AG10803 (cell line): Measurements from ENCODE around the gene PPOX.
A peak's percentile ranks its signal among the peaks of the same experiment; 100 is the strongest.

ENCODE experiments used
- DNase-seq: peaks from one replicate; pipeline ENCODE4 v3.0.0; 2010; ENCODE audit warnings: low read depth
- H3K4me3 ChIP-seq: 2 replicates; pipeline ENCODE4 v1.5.1; 2011; ENCODE audit warnings: mild to moderate bottlenecking, low read length, control low read depth
- TF ChIP-seq, protein P1 (sequence below): conservative IDR thresholded peaks from 2 replicates; pipeline ENCODE4 v1.5.1; 2011; ENCODE audit warnings: mild to moderate bottlenecking, low read length, control low read depth, inconsistent platforms

The PPOX gene

DNA sequence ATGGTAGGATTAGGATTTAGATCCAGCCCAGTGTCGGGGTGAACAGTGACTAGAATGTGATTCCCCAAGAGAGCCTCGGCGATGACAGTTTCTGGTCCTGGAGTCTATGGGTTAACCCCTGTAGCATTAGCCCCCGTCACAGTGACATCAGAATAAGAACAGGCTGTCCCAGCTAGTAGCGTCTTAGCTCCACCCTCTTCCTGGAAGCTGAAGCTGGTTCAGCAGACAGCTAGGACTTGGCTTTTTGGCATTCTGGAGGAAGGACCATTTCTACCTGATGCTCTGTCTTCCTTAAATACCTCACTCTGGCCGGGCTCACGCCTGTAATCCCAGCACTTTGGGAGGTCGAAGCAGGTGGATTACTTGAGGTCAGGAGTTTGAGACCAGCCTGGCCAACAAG, 40.9 kb downstream of the PPOX start:
- no peak for DNase-seq
- TF ChIP-seq, protein P1, sequence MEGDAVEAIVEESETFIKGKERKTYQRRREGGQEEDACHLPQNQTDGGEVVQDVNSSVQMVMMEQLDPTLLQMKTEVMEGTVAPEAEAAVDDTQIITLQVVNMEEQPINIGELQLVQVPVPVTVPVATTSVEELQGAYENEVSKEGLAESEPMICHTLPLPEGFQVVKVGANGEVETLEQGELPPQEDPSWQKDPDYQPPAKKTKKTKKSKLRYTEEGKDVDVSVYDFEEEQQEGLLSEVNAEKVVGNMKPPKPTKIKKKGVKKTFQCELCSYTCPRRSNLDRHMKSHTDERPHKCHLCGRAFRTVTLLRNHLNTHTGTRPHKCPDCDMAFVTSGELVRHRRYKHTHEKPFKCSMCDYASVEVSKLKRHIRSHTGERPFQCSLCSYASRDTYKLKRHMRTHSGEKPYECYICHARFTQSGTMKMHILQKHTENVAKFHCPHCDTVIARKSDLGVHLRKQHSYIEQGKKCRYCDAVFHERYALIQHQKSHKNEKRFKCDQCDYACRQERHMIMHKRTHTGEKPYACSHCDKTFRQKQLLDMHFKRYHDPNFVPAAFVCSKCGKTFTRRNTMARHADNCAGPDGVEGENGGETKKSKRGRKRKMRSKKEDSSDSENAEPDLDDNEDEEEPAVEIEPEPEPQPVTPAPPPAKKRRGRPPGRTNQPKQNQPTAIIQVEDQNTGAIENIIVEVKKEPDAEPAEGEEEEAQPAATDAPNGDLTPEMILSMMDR = no peak
- no peak overlapping the region for H3K4me3 ChIP-seq

DNA sequence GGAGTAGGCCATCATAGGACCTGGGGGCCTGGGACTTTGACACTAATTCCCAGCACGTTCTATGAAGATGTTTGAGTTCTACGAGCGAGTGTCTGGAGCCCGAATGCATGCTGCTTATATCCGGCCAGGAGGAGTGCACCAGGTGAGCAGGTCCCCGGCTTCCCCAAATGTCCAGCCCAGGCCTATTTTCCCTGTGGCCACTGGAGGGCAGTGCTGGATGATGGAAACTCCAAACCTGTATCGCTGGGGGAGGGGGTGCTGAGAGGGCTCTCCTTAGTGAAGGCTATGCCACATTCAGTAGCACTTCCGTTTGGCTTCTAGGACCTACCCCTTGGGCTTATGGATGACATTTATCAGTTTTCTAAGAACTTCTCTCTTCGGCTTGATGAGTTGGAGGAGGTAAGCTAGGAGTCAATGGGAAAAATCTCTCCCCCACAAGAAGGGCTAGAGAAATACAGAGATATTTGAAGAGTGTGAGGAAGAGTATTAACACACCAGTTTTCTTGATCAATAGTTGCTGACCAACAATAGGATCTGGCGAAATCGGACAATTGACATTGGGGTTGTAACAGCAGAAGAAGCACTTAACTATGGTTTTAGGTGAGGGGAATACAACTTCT, 43.7 kb downstream of the PPOX start:
- DNase-seq = peak; percentile 63
- TF ChIP-seq, protein P1 = peak; percentile 92
- no peak overlapping the region for H3K4me3 ChIP-seq

DNA sequence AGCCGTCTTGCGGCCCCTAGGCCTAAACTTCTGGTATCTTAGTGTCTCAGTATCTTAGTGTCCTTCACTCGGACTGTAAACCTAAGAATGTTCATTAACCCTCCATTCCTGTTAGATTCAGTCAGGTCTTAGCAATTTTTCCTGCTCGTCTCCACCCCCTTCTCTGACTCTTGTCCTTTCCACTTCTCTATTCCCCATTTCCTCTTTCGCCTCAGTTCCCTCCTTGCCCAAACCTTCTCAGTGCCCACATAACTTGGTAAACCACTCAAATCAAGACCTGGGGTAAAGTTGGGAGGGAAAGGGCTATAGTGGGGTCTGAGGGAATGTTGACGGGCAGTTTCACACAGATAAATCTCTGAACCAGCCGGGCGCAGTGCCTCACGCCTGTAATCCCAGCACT, 48.1 kb downstream of the PPOX start:
- DNase-seq = no peak
- TF ChIP-seq, protein P1 = no peak
- no peak overlapping the region for H3K4me3 ChIP-seq

DNA sequence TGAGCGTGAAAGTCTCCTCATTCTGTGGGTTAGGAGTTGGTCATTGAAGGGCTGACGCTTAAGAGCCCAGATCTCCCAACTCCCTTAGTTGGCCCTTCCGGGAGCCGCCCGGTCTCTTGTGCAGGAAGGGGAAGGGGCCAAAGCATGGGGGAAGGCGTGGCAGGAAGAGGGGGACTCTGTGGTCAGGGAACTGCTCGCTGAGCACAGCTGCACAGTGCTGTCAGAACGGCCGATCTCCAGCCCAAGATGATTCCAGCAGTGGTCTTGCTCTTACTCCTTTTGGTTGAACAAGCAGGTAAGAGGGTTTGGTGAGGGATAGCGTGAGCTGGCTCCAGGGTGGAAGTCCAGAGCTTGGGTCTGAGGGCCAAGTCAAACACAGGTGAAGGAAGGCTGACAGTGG, 48.9 kb downstream of the PPOX start, which contains the start of gene FCER1G:
Gene FCER1G, plus strand, starts transcription at position 220 of the 400 bp plus-strand sequence. Its CDS starts 27 bp downstream, at position 247.
- TF ChIP-seq, protein P1 = no peak
- DNase-seq = no peak
- no peak within 1 kb of the TSS for H3K4me3 ChIP-seq

DNA sequence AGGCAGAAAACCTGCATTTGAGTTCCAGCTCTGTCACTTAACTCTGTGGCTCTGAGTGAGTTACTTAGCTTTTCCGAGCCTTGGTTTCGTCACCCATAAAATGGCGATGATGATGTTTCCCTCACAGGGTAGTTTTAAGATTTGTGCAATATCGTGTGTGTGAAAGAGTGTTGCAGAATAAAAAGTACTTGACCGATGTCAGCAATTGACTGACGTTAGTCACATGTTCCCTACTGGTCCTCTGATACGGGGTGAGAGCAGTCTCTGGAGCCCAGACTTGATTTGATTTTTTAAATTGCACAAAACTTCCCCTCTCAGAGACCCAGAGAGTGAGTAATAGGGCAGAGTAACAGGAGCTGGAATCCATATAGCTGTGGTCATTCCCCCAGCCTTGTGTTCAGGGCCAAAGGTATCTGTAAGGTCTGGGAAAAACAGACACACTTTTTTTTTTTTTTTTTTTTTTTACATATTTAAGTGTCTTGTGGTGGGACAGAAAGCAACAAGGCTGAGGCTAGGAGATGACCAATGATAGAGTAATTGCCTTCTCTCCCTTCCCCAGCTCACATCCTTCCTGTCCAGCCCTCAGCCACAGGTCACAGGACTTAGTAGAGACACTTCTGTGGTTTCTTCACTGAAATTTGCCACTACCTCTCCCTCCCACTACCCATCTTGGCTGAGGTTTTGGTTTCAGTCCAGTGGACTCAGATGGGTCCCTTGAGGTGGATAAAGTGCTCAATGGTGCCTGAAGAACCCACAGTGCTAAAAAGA, 50.9 kb downstream of the PPOX start:
- H3K4me3 ChIP-seq = no peak overlapping the region
- TF ChIP-seq, protein P1 = no peak
- DNase-seq = peak; percentile 69

DNA sequence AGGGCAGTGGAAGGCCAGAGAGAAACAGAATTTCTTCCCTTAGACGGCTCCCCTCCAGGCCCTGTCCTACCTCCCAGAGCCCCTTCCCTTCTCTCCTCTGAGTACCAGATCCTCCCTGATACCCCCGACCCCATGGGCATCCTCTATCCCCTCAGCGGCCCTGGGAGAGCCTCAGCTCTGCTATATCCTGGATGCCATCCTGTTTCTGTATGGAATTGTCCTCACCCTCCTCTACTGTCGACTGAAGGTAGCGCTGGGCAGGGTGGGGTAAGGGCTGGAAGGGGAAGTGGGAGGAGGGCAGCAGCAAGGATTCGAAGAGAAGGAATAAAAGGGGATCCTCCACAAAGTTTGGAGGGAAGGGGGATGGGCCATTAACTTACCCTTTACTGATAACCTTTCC, 51.6 kb downstream of the PPOX start:
- DNase-seq = no peak
- TF ChIP-seq, protein P1 = no peak
- no peak overlapping the region for H3K4me3 ChIP-seq
